Aorta (tissue), 5 donors: ENCODE data around the gene ADAMTSL1. TPM values are rescaled to one million over a fixed set of nuclear protein-coding genes. Genes with fewer than 3 reads are reported as not detected.
A peak's percentile ranks its signal among the peaks of the same experiment; 100 is the strongest.

ENCODE experiments used
- ATAC-seq: fragments of 200-7000 bp; cut with Tn5 transposase; one replicate; pipeline ENCODE4 v1.9.1; 2022; ENCODE audit warnings: moderate library complexity; ENCODE audit not compliant: low FRiP score
- DNase-seq, 2 donors: peaks; one replicate each; pipeline ENCODE4 v3.0.0-alpha.2; 2020
- H3K27ac ChIP-seq, 2 donors: one replicate each; pipeline ENCODE4 v1.5.1; 2013; ENCODE audit warnings: low read length in 2 of 2, mild to moderate bottlenecking in 2 of 2, moderate library complexity in 2 of 2, control low read depth in 1 of 2, inconsistent platforms in 1 of 2, low read depth in 1 of 2
- H3K27me3 ChIP-seq, 2 donors: one replicate each; pipeline ENCODE4 v1.6.1; 2013; ENCODE audit warnings: control low read depth in 1 of 2, low read length in 1 of 2, mild to moderate bottlenecking in 1 of 2, moderate library complexity in 1 of 2; ENCODE audit not compliant: insufficient read depth in 2 of 2, control insufficient read depth in 1 of 2
- H3K36me3 ChIP-seq, 2 donors: one replicate each; pipeline ENCODE4 v1.6.1; 2013; ENCODE audit warnings: control low read depth in 1 of 2, low read length in 1 of 2, mild to moderate bottlenecking in 1 of 2; ENCODE audit not compliant: insufficient read depth in 2 of 2, control insufficient read depth in 1 of 2
- H3K4me1 ChIP-seq, 2 donors: one replicate each; pipeline ENCODE4 v1.6.1; 2013; ENCODE audit warnings: low read length in 2 of 2, control low read depth in 1 of 2, mild to moderate bottlenecking in 1 of 2, moderate library complexity in 1 of 2; ENCODE audit not compliant: insufficient read depth in 2 of 2, control insufficient read depth in 1 of 2
- H3K4me3 ChIP-seq, 2 donors: one replicate each; pipeline ENCODE4 v1.5.1; 2013; ENCODE audit warnings: low read length in 2 of 2, control low read depth in 1 of 2, mild to moderate bottlenecking in 1 of 2
- H3K9me3 ChIP-seq: one replicate; pipeline ENCODE4 v1.6.1; 2013; ENCODE audit warnings: mild to moderate bottlenecking, low read length; ENCODE audit not compliant: control insufficient read depth
- WGBS, 2 donors: extraction: QIAGEN DNeasy Blood & Tissue Kit; methylation state at CpG; one replicate each; pipeline ENCODE4 v1.1.7; 2013; 5-methylcytosine and 5-hydroxymethylcytosine counted together
- intact Hi-C, 2 donors: fragments of 100-400 bp; cut with DNase I; formaldehyde crosslinking; loops; one replicate each; pipeline versions ENCODE4 v1.14.2 to v1.15.0; 2022
- polyA plus RNA-seq, 2 donors: library from polyadenylated mRNA; stranded (reverse); fragments of 200-250 nt; gene quantifications; one replicate each; pipeline ENCODE4 v1.2.3, GENCODE V29; 2013
- total RNA-seq, 2 donors: library from RNA; stranded (reverse); fragmentation: NEBNext Ultra II Directional; extraction: Animal tissue kit (Norgen Biotek cat#: 25700); gene quantifications; one replicate each; pipeline ENCODE4 v1.2.1, GENCODE V29; 2021
- donor health status: healthy with polysubstance abuse.
- donor health status: Bipolar disorder and iron deficiency.
- donor health status: DM: no; HTN: no; CAD: no.
- donor health status: DM: no; HTN: no; CAD: no.
- donor health status: DM: yes; HTN: yes; CAD: no.

The ADAMTSL1 gene
- total and polyA plus RNA-seq, 4 donors: 6.6 to 54.2 (median 30.0) TPM

DNA sequence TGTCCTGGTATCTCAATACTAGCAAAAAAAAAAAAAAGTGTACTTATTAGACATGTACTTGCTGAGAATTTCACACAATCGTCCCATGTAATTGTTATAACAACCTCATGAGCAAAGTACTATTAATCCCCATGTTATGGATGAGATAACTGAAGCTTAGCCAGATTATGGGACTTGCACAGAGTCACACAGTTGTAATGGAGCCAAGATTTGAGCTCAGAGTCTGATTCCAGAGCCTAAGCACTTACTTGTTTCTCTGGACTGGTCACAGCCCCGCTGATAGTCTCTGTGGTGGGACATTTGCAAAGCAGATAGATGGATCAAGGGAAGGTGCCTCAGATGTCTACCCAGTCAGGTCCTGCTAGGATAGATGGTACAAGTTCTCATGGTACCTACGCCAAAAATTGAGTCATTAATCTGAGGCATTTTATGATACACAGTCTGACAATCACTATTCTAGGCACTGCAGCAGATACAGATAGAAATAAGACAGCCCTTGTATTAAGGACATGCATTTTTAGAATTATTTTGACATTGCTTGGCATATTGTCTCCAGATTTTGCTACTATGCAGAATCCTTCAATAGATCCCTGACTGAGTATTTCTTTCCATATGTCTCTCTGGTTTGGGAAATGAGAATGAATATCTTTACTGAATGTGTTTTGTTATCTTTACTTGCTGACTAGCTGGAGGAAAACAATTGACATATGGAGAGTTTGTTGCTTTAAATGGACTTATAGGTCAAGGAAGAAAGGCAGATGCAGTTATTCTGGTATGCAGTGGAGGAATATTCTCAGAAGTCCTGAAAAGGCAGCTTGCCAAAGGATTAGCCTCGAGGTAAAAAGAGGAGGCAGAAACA is 149.5 kb downstream of the ADAMTSL1 start:
- Histone ChIP-seq H3K9me3 (no peaks in the 10 kb centered on the region), H3K36me3 (no peaks in the 10 kb centered on the region), H3K4me1 (no peaks in the 10 kb centered on the region), H3K27me3 (no peaks in the 10 kb centered on the region), H3K27ac (no peak overlapping the region), H3K4me3 (no peak overlapping the region)
- ATAC-seq: no peak
- 53 to 66% methylated on average over 4 of the region's 4 CpGs for WGBS, 2 donors
- intact Hi-C loops: no loop called here
- no peak for DNase-seq

DNA sequence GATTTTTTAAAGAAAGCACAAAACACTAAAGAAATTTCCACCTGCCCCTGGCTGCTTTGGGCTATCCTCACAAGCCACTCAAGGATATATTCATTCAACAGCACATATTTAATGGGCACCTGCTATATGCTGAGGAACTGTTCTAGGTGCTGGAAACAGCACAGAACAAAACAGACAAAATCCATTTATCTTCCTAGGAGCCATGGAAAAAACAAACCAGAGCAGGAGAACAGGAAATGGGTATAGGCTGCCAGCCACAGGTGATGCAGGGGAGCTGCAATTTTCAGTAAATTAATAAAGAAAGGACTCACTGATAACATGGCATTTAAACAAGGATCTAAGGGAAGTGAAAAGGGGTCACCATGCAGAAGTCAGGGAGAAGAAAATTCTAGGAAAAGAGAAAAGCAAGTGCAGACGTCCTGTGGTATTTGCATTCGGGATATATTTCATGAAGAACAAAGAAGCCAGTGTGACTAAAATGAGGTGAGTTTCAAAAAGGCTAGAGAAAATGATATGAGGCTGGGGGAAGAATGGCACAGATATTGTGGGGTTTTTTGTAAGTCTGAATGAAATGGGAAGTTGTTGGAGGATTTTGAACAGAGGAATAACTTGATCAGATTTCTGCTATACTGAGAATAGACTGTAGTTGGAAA is 152.2 kb downstream of the ADAMTSL1 start:
- intact Hi-C loops: no loop called here
- H3K36me3 ChIP-seq: no peaks in the 10 kb centered on the region
- no peak overlapping the region for H3K27ac ChIP-seq
- ATAC-seq (no peak), DNase-seq (no peak)
- H3K9me3 ChIP-seq: no peaks in the 10 kb centered on the region
- no peaks in the 10 kb centered on the region for H3K27me3 ChIP-seq
- WGBS, 2 donors: 89% methylated on average over 2 of the region's 2 CpGs
- peaks cover 0 to 2% of the 10 kb centered on the region in 2 donors for H3K4me1 ChIP-seq
- no peak overlapping the region for H3K4me3 ChIP-seq

DNA sequence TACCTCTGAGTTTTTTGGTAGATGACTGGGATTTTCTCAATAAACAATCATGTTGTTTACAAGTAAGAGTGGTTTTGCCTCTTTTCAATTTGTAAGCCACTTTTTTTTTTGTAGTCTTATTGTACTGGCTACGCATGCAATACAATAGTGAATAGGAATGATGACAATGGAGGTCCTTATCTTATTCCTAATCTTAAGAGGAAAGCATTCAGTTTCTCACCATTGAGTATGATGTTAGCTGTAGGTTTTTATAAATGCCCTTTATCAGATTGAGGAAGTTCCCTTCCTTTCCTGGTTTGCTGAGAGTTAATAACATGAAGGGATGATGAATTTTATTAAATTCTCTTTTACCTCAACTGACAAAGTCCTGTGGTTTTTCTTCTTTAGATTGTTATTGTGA is 155.2 kb downstream of the ADAMTSL1 start:
- no peaks in the 10 kb centered on the region for H3K36me3 ChIP-seq
- H3K4me1 ChIP-seq: peaks cover 5% of the 10 kb centered on the region in 2 donors
- H3K27me3 ChIP-seq: no peaks in the 10 kb centered on the region
- no peak for DNase-seq
- intact Hi-C loops: no loop called here
- no peak overlapping the region for H3K27ac ChIP-seq
- H3K4me3 ChIP-seq: no peak overlapping the region
- no peak for ATAC-seq
- no peaks in the 10 kb centered on the region for H3K9me3 ChIP-seq
- WGBS, 2 donors: 94 to 97% methylated on average over 1 of the region's 1 CpG

DNA sequence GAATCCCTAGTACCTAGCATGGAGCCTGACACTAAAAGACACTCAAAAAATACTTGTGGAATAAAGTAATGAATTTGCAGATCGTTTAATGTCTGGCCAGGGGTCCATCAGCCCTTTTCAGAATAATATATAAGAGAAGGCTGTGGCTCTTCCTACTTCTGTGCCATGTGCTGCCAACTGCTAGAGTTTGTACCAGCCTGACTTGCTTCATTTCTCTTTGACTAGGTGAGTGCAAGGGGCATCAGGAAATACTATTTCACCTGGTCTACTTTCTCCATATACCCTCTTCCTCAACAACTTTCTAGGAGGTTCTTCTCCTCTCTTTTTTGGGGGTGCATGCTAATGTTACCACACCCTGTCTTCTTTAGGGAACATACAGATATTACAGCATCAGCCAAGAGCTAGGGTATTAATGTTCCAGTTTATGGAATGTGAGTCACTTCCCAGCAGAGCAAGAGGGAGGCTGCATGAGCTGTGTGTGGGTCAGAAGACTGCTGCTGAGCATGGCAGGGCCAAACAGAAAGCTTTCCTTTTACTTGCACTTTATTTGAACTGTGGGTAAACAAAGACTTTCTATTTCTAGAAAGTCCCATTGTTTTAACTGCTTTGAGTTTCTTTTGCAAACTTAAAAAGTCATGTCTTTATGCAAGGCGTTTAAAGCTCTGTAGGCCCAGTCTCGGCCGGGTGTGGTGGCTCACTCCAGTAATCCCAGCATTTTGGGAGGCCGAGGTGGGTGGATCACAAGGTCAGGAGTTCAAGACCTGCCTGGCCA is 158.9 kb downstream of the ADAMTSL1 start:
- intact Hi-C loops: no loop called here
- peaks cover 5% of the 10 kb centered on the region in 2 donors for H3K4me1 ChIP-seq
- H3K27me3 ChIP-seq: no peaks in the 10 kb centered on the region
- peak; percentile 70 to 72 for DNase-seq
- no peaks in the 10 kb centered on the region for H3K36me3 ChIP-seq
- 11 to 17% methylated on average over 5 of the region's 5 CpGs for WGBS, 2 donors
- no peak overlapping the region for H3K4me3 ChIP-seq
- peak overlapping the region; percentile 57 to 86 for H3K27ac ChIP-seq
- peak; percentile 92 for ATAC-seq
- H3K9me3 ChIP-seq: no peaks in the 10 kb centered on the region

DNA sequence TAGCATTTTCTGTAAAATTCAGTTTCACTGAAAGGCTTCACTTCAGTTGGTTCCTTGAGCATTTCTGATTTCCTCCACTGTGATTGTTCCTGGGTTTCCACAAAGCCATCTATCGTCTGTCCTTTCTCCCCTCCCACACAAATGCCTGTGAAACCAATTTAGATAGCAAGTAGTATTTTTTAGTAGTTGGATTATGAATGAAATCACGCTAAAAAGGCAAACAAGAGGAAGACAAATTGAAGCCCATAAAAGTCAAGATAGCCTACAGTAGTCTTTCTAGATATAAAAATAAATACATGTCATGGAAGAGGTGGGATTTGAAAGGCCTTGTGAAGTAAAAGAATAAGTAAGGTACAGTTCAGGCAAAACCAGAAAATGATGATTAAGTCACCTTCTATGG is 162.8 kb downstream of the ADAMTSL1 start:
- Histone ChIP-seq H3K4me1 (peaks cover 5 to 8% of the 10 kb centered on the region in 2 donors), H3K9me3 (no peaks in the 10 kb centered on the region), H3K36me3 (peaks cover 0 to 2% of the 10 kb centered on the region in 2 donors), H3K27me3 (no peaks in the 10 kb centered on the region), H3K4me3 (no peak overlapping the region), H3K27ac (no peak overlapping the region)
- ATAC-seq: no peak
- DNase-seq: no peak
- WGBS, 2 donors: 18 to 19% methylated on average over 2 of the region's 2 CpGs
- intact Hi-C loops: no loop called here

DNA sequence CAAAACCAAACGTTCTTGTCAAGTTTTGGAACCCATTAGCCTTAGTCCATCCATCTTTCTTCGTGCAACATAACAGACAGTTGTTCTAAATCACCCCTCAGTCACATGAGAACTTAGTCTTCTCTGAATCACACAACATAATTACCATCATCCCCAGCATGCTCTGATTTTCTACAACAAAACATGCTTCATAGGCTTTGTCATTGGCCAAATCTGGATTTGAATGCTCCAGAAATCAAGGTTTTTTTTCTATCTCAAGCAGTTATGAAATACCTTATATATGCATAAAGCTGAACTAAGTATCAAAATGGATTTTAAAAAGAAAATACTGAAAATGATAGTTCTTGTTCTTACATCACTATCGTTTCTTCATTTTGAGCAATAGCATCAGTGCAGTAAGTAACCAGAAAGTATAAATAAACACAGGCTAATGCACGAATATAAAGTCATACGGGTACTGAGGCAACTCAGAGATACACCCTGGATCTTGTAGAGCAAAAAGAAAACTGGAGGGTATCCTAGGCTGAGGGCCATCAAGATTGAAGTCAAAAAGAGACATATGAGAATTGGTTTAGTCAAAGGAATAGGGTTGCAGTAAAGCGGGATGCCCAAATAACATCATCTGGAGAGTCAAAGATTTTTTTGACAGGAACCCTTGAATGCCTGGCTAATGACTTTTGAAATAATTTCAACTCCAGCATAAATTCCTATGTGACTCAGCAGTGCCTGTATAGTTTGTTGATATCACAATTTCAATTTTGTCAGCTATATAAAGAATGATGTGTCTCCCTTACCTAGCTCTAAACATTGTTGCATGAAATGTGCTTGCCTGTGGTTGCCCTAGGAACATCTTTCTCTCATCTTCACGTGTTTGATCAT is 164.7 kb downstream of the ADAMTSL1 start:
- ATAC-seq (no peak), DNase-seq (no peak)
- H3K4me3 ChIP-seq: no peak overlapping the region
- intact Hi-C loops: no loop called here
- peaks cover 0 to 4% of the 10 kb centered on the region in 2 donors for H3K4me1 ChIP-seq
- H3K9me3 ChIP-seq: no peaks in the 10 kb centered on the region
- no peak overlapping the region for H3K27ac ChIP-seq
- no peaks in the 10 kb centered on the region for H3K27me3 ChIP-seq
- WGBS, 2 donors: 61 to 65% methylated on average over 7 of the region's 7 CpGs
- H3K36me3 ChIP-seq: peaks cover 0 to 2% of the 10 kb centered on the region in 2 donors

DNA sequence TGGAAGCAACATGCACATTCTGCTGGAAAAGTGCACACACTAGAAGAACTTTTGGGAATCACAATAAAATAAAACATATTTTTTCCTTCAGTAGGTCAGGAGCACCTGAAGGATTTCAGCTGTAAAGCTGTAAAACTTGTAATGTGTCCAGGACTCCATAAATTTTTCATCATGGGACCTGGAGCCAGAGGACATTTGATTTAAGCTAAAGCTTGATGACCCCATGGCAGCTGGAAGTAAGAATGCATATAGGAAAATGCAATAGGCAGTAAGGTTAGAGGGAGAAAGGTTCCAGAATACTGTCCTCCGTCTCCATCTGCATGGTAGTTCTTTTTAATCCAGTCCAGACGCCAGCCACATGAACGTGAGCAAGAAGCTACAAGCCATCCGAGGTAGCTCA is 166.0 kb downstream of the ADAMTSL1 start:
- ATAC-seq (no peak), DNase-seq (no peak)
- Histone ChIP-seq H3K9me3 (no peaks in the 10 kb centered on the region), H3K4me1 (peaks cover 0 to 4% of the 10 kb centered on the region in 2 donors), H3K4me3 (no peak overlapping the region), H3K27ac (no peak overlapping the region), H3K27me3 (no peaks in the 10 kb centered on the region), H3K36me3 (peaks cover 0 to 2% of the 10 kb centered on the region in 2 donors)
- intact Hi-C loops: no loop called here
- 93% methylated on average over 4 of the region's 4 CpGs for WGBS, 2 donors
